Testis (tissue), 2 donors: Measurements from ENCODE around the gene SAMD4A.

Source experiments
- POLR2A ChIP-seq: fragments of 450-650 bp; IDR thresholded peaks from one replicate; pipeline ENCODE4 v1.6.1; 2017; ENCODE audit warnings: antibody characterized with exemption, mild to moderate bottlenecking, moderate library complexity
- TF ChIP-seq, protein P1 (sequence below), 3 experiments: fragments of 450-650 bp in 2 of 3; fragments of 200-600 bp in 1 of 3; sonication (generic) in 1 of 3; IDR thresholded peaks; one replicate each; pipeline ENCODE4 v1.5.1; 2016 to 2019; ENCODE audit warnings: antibody characterized with exemption in 3 of 3, mild to moderate bottlenecking in 2 of 3, moderate library complexity in 1 of 3

GRCh38 chr14:54659365-54659764 is 92.4 kb downstream of the SAMD4A start:
- TF ChIP-seq, protein P1, sequence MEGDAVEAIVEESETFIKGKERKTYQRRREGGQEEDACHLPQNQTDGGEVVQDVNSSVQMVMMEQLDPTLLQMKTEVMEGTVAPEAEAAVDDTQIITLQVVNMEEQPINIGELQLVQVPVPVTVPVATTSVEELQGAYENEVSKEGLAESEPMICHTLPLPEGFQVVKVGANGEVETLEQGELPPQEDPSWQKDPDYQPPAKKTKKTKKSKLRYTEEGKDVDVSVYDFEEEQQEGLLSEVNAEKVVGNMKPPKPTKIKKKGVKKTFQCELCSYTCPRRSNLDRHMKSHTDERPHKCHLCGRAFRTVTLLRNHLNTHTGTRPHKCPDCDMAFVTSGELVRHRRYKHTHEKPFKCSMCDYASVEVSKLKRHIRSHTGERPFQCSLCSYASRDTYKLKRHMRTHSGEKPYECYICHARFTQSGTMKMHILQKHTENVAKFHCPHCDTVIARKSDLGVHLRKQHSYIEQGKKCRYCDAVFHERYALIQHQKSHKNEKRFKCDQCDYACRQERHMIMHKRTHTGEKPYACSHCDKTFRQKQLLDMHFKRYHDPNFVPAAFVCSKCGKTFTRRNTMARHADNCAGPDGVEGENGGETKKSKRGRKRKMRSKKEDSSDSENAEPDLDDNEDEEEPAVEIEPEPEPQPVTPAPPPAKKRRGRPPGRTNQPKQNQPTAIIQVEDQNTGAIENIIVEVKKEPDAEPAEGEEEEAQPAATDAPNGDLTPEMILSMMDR (IDR thresholded peaks at IDR 0.05) = no peak
- no peak for TF ChIP-seq POLR2A
